Ovary (tissue), 3 donors: ENCODE results near the gene APOC3.

Experiments used
- EP300 ChIP-seq: sonication (generic); formaldehyde crosslinking; IDR thresholded peaks from one replicate; pipeline ENCODE4 v1.6.1; 2017; ENCODE audit warnings: antibody characterized with exemption
- POLR2A ChIP-seq: fragments of 450-650 bp; IDR thresholded peaks from one replicate; pipeline ENCODE4 v1.6.1; 2017; ENCODE audit warnings: antibody characterized with exemption, mild to moderate bottlenecking, moderate library complexity
- TF ChIP-seq, protein P1 (sequence below), 3 donors: fragments of 450-650 bp in 2 of 3; fragments of 200-600 bp in 1 of 3; IDR thresholded peaks; one replicate each; pipeline versions ENCODE4 v1.5.1 to v1.8.0; 2016 to 2022; ENCODE audit warnings: antibody characterized with exemption in 3 of 3, mild to moderate bottlenecking in 1 of 3
- donor health status: DM: no; HTN: no; CAD: no.

DNA sequence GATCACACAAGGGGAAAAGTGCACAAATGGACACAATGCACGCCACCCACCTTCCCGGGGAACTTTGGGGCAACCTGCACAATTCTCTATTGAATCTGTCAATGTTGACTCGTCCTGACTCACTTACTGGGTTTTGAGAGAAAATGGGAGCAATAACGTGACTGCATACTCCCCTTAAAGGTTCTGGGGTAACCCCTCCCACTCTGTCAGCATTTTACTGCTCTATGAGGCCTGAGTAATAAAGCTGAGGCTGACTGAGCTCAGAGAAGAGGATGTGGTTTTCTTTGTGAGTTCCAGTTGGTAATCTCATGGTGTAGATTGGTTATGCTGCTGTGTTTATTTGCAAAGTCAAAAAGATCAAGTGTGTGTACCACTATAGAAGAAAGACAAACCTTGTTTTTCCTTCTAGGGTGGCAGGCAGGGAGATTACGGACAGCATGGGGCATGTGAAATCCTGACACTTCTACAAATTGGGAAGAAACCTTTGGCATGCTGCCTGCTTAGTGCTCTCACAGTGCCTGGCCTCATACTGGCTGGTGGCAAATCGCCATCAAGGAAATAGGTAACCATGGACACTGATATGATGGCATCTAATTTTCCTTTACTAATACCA lies 23.9 kb downstream of the APOC3 start:
- TF ChIP-seq, protein P1, sequence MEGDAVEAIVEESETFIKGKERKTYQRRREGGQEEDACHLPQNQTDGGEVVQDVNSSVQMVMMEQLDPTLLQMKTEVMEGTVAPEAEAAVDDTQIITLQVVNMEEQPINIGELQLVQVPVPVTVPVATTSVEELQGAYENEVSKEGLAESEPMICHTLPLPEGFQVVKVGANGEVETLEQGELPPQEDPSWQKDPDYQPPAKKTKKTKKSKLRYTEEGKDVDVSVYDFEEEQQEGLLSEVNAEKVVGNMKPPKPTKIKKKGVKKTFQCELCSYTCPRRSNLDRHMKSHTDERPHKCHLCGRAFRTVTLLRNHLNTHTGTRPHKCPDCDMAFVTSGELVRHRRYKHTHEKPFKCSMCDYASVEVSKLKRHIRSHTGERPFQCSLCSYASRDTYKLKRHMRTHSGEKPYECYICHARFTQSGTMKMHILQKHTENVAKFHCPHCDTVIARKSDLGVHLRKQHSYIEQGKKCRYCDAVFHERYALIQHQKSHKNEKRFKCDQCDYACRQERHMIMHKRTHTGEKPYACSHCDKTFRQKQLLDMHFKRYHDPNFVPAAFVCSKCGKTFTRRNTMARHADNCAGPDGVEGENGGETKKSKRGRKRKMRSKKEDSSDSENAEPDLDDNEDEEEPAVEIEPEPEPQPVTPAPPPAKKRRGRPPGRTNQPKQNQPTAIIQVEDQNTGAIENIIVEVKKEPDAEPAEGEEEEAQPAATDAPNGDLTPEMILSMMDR (IDR thresholded peaks at IDR 0.05) = no peak
- no peak for TF ChIP-seq POLR2A
- no peak for TF ChIP-seq EP300
